T follicular helper cell (primary cell): ENCODE data around the gene EEF1E1.
"Not testable (repeated sequence)": the region's sequence is repeated elsewhere in the genome, so short reads cannot be mapped to it uniquely, and the experiment has no call there.

Experiments used
- DNase-seq: peaks from one replicate; pipeline ENCODE4 v3.0.0-alpha.2; 2020; ENCODE audit warnings: low read depth

EEF1E1 gene

GRCh38 chr6:8063761-8064637, 38.3 kb downstream of the EEF1E1 start, which contains the start of gene BLOC1S5:
Gene BLOC1S5, minus strand, starts transcription at chr6:8064389. Its CDS starts 13 bp downstream, at chr6:8064376.
- peak; percentile 95 for DNase-seq

- DNase-seq: no peak
These were observed 40.6 kb downstream of the EEF1E1 start for GRCh38 chr6:8061736-8062135.

- no peak for DNase-seq
These were observed 42.0 kb downstream of the EEF1E1 start for GRCh38 chr6:8060346-8060745.

GRCh38 chr6:8059129-8059528, 43.2 kb downstream of the EEF1E1 start:
- DNase-seq: no peak

GRCh38 chr6:8057793-8058192, 44.6 kb downstream of the EEF1E1 start:
- no peak for DNase-seq

- DNase-seq: no peak
These were observed 45.1 kb downstream of the EEF1E1 start for GRCh38 chr6:8057263-8057662.

GRCh38 chr6:8054276-8054675, 48.1 kb downstream of the EEF1E1 start:
- DNase-seq: no peak

GRCh38 chr6:8047541-8048292, 54.6 kb downstream of the EEF1E1 start:
- no peak for DNase-seq

GRCh38 chr6:8045769-8046168, 56.6 kb downstream of the EEF1E1 start:
- DNase-seq: not testable (repeated sequence)

GRCh38 chr6:8043221-8043620, 59.1 kb downstream of the EEF1E1 start:
- no peak for DNase-seq

GRCh38 chr6:8041913-8042583, 60.3 kb downstream of the EEF1E1 start:
- DNase-seq: no peak

GRCh38 chr6:8034107-8034506, 68.2 kb downstream of the EEF1E1 start:
- DNase-seq: not testable (repeated sequence)

- no peak for DNase-seq
These were observed 71.4 kb downstream of the EEF1E1 start for GRCh38 chr6:8030920-8031319.
